Calu3 (cell line): ENCODE measurements around the gene DLG2. TPM values are rescaled to one million over a fixed set of nuclear protein-coding genes. Genes with fewer than 3 reads are reported as not detected.

ENCODE experiments used
- BruUV-seq: library from RNA; stranded (reverse); fragments of 400-500 nt; replicated peaks from 2 replicates; lab custom pipeline; 2021; lab: Mats Ljungman, UMichigan
- CTCF ChIA-PET: fragments of 300-600 bp; sonication (Branson Sonifier 250); formaldehyde crosslinking; loops from one replicate; lab custom pipeline; 2022; ENCODE audit warnings: antibody characterized with exemption; lab: Charles Lee
- DNase-seq: peaks from one replicate; pipeline ENCODE4 v3.0.0; 2022
- H3K27ac Mint-ChIP-seq: one replicate; pipeline ENCODE4 v1.8.0; 2022; ENCODE audit warnings: mixed read lengths; ENCODE audit not compliant: unreplicated experiment
- H3K27me3 Mint-ChIP-seq: one replicate; pipeline ENCODE4 v1.8.0; 2022; ENCODE audit warnings: mixed read lengths; ENCODE audit not compliant: unreplicated experiment
- H3K36me3 Mint-ChIP-seq: one replicate; pipeline ENCODE4 v1.8.0; 2022; ENCODE audit warnings: mild to moderate bottlenecking, moderate library complexity, mixed read lengths; ENCODE audit not compliant: insufficient read depth, unreplicated experiment
- H3K4me1 Mint-ChIP-seq: one replicate; pipeline ENCODE4 v1.8.0; 2022; ENCODE audit warnings: mild to moderate bottlenecking, low read depth, mixed read lengths; ENCODE audit not compliant: unreplicated experiment
- H3K4me3 Mint-ChIP-seq: one replicate; pipeline ENCODE4 v1.8.0; 2022; ENCODE audit warnings: mild to moderate bottlenecking, low read depth, moderate library complexity, mixed read lengths; ENCODE audit not compliant: unreplicated experiment
- H3K9me3 Mint-ChIP-seq: one replicate; pipeline ENCODE4 v1.8.0; 2022; ENCODE audit warnings: low read depth, mixed read lengths; ENCODE audit not compliant: unreplicated experiment
- CTCF ChIP-seq: fragments of 200-600 bp; IDR thresholded peaks from one replicate; pipeline ENCODE4 v1.8.0; 2022; ENCODE audit warnings: antibody characterized with exemption; ENCODE audit not compliant: unreplicated experiment
- intact Hi-C: fragments of 100-400 bp; cut with micrococcal nuclease; formaldehyde crosslinking; loops from one replicate; pipeline ENCODE4 v1.10.0; 2022; ENCODE audit not compliant: unreplicated experiment
- total RNA-seq: library from RNA; stranded (reverse); gene quantifications from 2 replicates; pipeline ENCODE4 v1.2.3, GENCODE V29; 2022

DLG2 gene
- total RNA-seq, 1 experiment from 2014 or later: 0.71 TPM

GRCh38 chr11:83840326-83840725 is 1786.8 kb downstream of the DLG2 start:
- CTCF ChIA-PET: no interaction called here
- H3K36me3 Mint-ChIP-seq: no peaks in the 10 kb centered on the region

GRCh38 chr11:83836883-83837654 is 1790.1 kb downstream of the DLG2 start:
- DNase-seq: peak; percentile 19
- BruUV-seq: no TSS peak
- H3K27me3 Mint-ChIP-seq: peaks cover 19% of the 10 kb centered on the region
- no peaks in the 10 kb centered on the region for H3K9me3 Mint-ChIP-seq
- peaks cover 11% of the 10 kb centered on the region for H3K4me1 Mint-ChIP-seq
- TF ChIP-seq CTCF: peak; percentile 61
- intact Hi-C loops: loop anchor here (5.0 kb wide), 3 partner anchors 425 to 685 kb away; no protein-coding TSS in a partner anchor
- H3K36me3 Mint-ChIP-seq: no peaks in the 10 kb centered on the region
- CTCF ChIA-PET: interaction anchor here (0.5 to 1.3 kb wide), 5 partner anchors 9 to 688 kb away, joined by 3 to 7 read pairs (median 3); no protein-coding TSS in a partner anchor
- H3K27ac Mint-ChIP-seq: no peak overlapping the region
- no peak overlapping the region for H3K4me3 Mint-ChIP-seq

More at GRCh38 chr11:83840326-83840725, 1786.8 kb downstream of the DLG2 start:
- no peak for TF ChIP-seq CTCF
- intact Hi-C loops: no loop called here
- H3K27ac Mint-ChIP-seq: no peak overlapping the region
- H3K4me3 Mint-ChIP-seq: no peak overlapping the region
- peaks cover 31% of the 10 kb centered on the region for H3K27me3 Mint-ChIP-seq
- H3K4me1 Mint-ChIP-seq: peaks cover 5% of the 10 kb centered on the region
- no peak for DNase-seq
- BruUV-seq: no TSS peak
- H3K9me3 Mint-ChIP-seq: no peaks in the 10 kb centered on the region

- Mint-ChIP-seq H3K27me3 (peaks cover 27% of the 10 kb centered on the region), H3K36me3 (no peaks in the 10 kb centered on the region)
Measured at GRCh38 chr11:83836065-83836464, 1791.1 kb downstream of the DLG2 start.

GRCh38 chr11:83835423-83835822 is 1791.7 kb downstream of the DLG2 start:
- TF ChIP-seq CTCF: no peak
- no peak for DNase-seq
- Mint-ChIP-seq H3K4me3 (no peak overlapping the region), H3K27ac (peak overlapping the region; percentile 48), H3K4me1 (peaks cover 11% of the 10 kb centered on the region), H3K36me3 (no peaks in the 10 kb centered on the region), H3K27me3 (peaks cover 26% of the 10 kb centered on the region), H3K9me3 (no peaks in the 10 kb centered on the region)
- intact Hi-C loops: loop anchor here (5.0 kb wide), 3 partner anchors 427 to 687 kb away; no protein-coding TSS in a partner anchor
- CTCF ChIA-PET: interaction anchor here (1.2 kb wide), 1 partner anchor 554 kb away, joined by 3 read pairs; no protein-coding TSS in a partner anchor
- no TSS peak for BruUV-seq

More at GRCh38 chr11:83836065-83836464, 1791.1 kb downstream of the DLG2 start:
- Mint-ChIP-seq H3K27ac (no peak overlapping the region), H3K4me1 (peaks cover 11% of the 10 kb centered on the region), H3K4me3 (no peak overlapping the region), H3K9me3 (no peaks in the 10 kb centered on the region)
- BruUV-seq: no TSS peak
- no peak for TF ChIP-seq CTCF
- CTCF ChIA-PET: interaction anchor here (1.2 to 1.3 kb wide), 3 partner anchors 8 to 553 kb away, joined by 3 to 7 read pairs (median 4); no protein-coding TSS in a partner anchor
- intact Hi-C loops: loop anchor here (5.0 kb wide), 3 partner anchors 426 to 686 kb away; no protein-coding TSS in a partner anchor
- DNase-seq: no peak
